ENCODE data around the gene FRS3. TPM values are rescaled to one million over a fixed set of nuclear protein-coding genes. Genes with fewer than 3 reads are reported as not detected.

The FRS3 gene
- total and polyA plus RNA-seq, 2 of the 8 experiments (the other 6 are each of a cell fraction or from before 2014, with no cell fraction given) = 3.4 to 4.4 TPM

- peaks cover 0 to 3% (median 0%) of the 10 kb centered on the region in 4 experiments; a peak in 2 of 7 replicates for H3K4me1 ChIP-seq (replicated peaks in 1 of 4; ENCODE audit: control insufficient read depth in 3 of 4, insufficient read depth in 4 of 4, low read length in 3 of 4)
- H3K4ac ChIP-seq (replicated peaks; ENCODE audit: insufficient read length, low read depth, low read length) = no peak overlapping the region
- H2AK5ac ChIP-seq (ENCODE audit: low read depth, low read length) = no peak overlapping the region
- no peak overlapping the region for H2BK20ac ChIP-seq (ENCODE audit: low read length)
- no peak overlapping the region for H2BK5ac ChIP-seq (ENCODE audit: low read depth, low read length)
- WGBS, 2 experiments (ENCODE audit: extremely low coverage in 1 of 2, insufficient coverage in 1 of 2, insufficient read length in 1 of 2, insufficient replicate concordance in 2 of 2, low coverage in 1 of 2, low lambda C conversion rate in 2 of 2, missing lambda C conversion rate in 1 of 2) = 98% methylated on average over 6 of the region's 6 CpGs; no CpG with 5 or more reads in 1 of the 2 experiments
- H2BK15ac ChIP-seq (ENCODE audit: low read length) = no peak overlapping the region
- no peaks in the 10 kb centered on the region for H3K23me2 ChIP-seq (ENCODE audit: low read depth, low read length)
- DNase-seq (ENCODE audit: low read depth in 1 of 2, low spot score in 2 of 2) = no peak
- no peaks in the 10 kb centered on the region for H3K36me3 ChIP-seq (ENCODE audit: control insufficient read depth in 2 of 4, insufficient read depth in 4 of 4, low read length in 3 of 4)
- no peak overlapping the region for H3K56ac ChIP-seq (replicated peaks; ENCODE audit: insufficient read length, low read depth, low read length)
- TF ChIP-seq CHD1 (IDR thresholded peaks at IDR 0.05; ENCODE audit: low read depth, low read length) (no peak), SIN3A (conservative IDR thresholded peaks at IDR 0.05 in 1 of 2, IDR thresholded peaks at IDR 0.05 in 1 of 2; ENCODE audit: low read depth in 1 of 2, low read length in 2 of 2) (no peak)
- TF ChIP-seq, protein P1, sequence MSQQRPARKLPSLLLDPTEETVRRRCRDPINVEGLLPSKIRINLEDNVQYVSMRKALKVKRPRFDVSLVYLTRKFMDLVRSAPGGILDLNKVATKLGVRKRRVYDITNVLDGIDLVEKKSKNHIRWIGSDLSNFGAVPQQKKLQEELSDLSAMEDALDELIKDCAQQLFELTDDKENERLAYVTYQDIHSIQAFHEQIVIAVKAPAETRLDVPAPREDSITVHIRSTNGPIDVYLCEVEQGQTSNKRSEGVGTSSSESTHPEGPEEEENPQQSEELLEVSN (IDR thresholded peaks at IDR 0.05) = no peak
- H2BK12ac ChIP-seq (ENCODE audit: low read depth, low read length) = no peak overlapping the region
- no peak overlapping the region for H2AFZ ChIP-seq (ENCODE audit: low read length)
- H3K9ac ChIP-seq (replicated peaks in 1 of 4; ENCODE audit: extremely low read depth in 1 of 4, low read depth in 3 of 4, low read length in 3 of 4) = no peak overlapping the region
- H3K4me2 ChIP-seq (ENCODE audit: insufficient read depth in 1 of 2, low read depth in 2 of 2, low read length in 2 of 2) = no peak overlapping the region
- H2BK120ac ChIP-seq (replicated peaks; ENCODE audit: low read depth, low read length) = no peak overlapping the region
- no peaks in the 10 kb centered on the region for H3K79me1 ChIP-seq (ENCODE audit: low read depth, low read length)
- FAIRE-seq = no peak
- ChIA-PET POLR2A (ENCODE audit: partially characterized antibody) (interaction anchor here (0.8 kb wide), 1 partner anchor 10 kb away, joined by 3 read pairs; no protein-coding TSS in a partner anchor), CTCF (ENCODE audit: partially characterized antibody) (interaction anchor here (0.8 to 2.0 kb wide), 4 partner anchors 10 to 155 kb away, joined by 3 to 5 read pairs (median 3); partner anchors contain the start of gene PGC)
- H4K91ac ChIP-seq (replicated peaks; ENCODE audit: insufficient read length, low read length) = no peak overlapping the region
- H4K20me1 ChIP-seq (replicated peaks in 1 of 2; ENCODE audit: control insufficient read depth in 1 of 2, insufficient read depth in 2 of 2, low read length in 2 of 2) = no peaks in the 10 kb centered on the region
- no peak overlapping the region for H3K23ac ChIP-seq (ENCODE audit: insufficient read length)
- no peak overlapping the region for H3K18ac ChIP-seq (ENCODE audit: extremely low read depth, low read length)
- H3K14ac ChIP-seq (ENCODE audit: insufficient read length) = no peak overlapping the region
- no peaks in the 10 kb centered on the region; a peak in 1 of 7 replicates for H3K27me3 ChIP-seq (replicated peaks in 1 of 4; ENCODE audit: control insufficient read depth in 3 of 4, extremely low read depth in 1 of 4, insufficient read depth in 3 of 4, low read length in 3 of 4)
- no peak overlapping the region for H3K4me3 ChIP-seq (ENCODE audit: extremely low read depth in 1 of 4, insufficient read depth in 2 of 4, low read depth in 3 of 4, low read length in 4 of 4)
- no peak overlapping the region for H4K5ac ChIP-seq (ENCODE audit: insufficient read length, low read depth, low read length)
- H4K8ac ChIP-seq (ENCODE audit: extremely low read depth, insufficient read depth, low read length) = no peak overlapping the region
- no peaks in the 10 kb centered on the region for H3K9me3 ChIP-seq (ENCODE audit: insufficient read depth in 2 of 2, low read depth in 1 of 2, low read length in 1 of 2)
- H3K27ac ChIP-seq (ENCODE audit: low read depth, low read length) = no peak overlapping the region
- no peaks in the 10 kb centered on the region for H3K79me2 ChIP-seq (ENCODE audit: control insufficient read depth in 1 of 2, insufficient read depth in 2 of 2, low read length in 2 of 2)
Measured at GRCh38 chr6:41757271-41757670, 22.4 kb downstream of the FRS3 start.
